GM21360 (cell line): ENCODE measurements around the gene ZFYVE28.

Source experiments
- ATAC-seq: cut with Tn5 transposase; IDR thresholded peaks from one replicate; pipeline ENCODE4 v1.9.1; 2021; ENCODE audit warnings: mild to moderate bottlenecking, moderate library complexity; ENCODE audit not compliant: unreplicated experiment

Gene ZFYVE28

GRCh38 chr4:2291705-2292645 is 126.5 kb downstream of the ZFYVE28 start:
- ATAC-seq: no peak

- no peak for ATAC-seq
Measured at GRCh38 chr4:2290974-2291704, 127.3 kb downstream of the ZFYVE28 start.

- no peak for ATAC-seq
Measured at GRCh38 chr4:2290488-2290887, 128.0 kb downstream of the ZFYVE28 start.

- no peak for ATAC-seq
Measured at GRCh38 chr4:2289955-2290333, 128.5 kb downstream of the ZFYVE28 start.

GRCh38 chr4:2289311-2289954 is 129.0 kb downstream of the ZFYVE28 start:
- ATAC-seq: no peak

GRCh38 chr4:2288051-2288541 is 130.3 kb downstream of the ZFYVE28 start:
- no peak for ATAC-seq

- no peak for ATAC-seq
Measured at GRCh38 chr4:2287594-2287915, 130.9 kb downstream of the ZFYVE28 start.

- no peak for ATAC-seq
Measured at GRCh38 chr4:2286904-2287593, 131.4 kb downstream of the ZFYVE28 start.

- ATAC-seq: no peak
Measured at GRCh38 chr4:2285613-2286381, 132.6 kb downstream of the ZFYVE28 start.

GRCh38 chr4:2284934-2285612 is 133.4 kb downstream of the ZFYVE28 start:
- ATAC-seq: no peak

- ATAC-seq: no peak
Measured at GRCh38 chr4:2284161-2284933, 134.1 kb downstream of the ZFYVE28 start.

GRCh38 chr4:2283199-2283711 is 135.2 kb downstream of the ZFYVE28 start:
- ATAC-seq: no peak

- ATAC-seq: no peak
Measured at GRCh38 chr4:2281575-2282343, 136.7 kb downstream of the ZFYVE28 start.

GRCh38 chr4:2280531-2281300 is 137.7 kb downstream of the ZFYVE28 start:
- ATAC-seq: no peak

GRCh38 chr4:2277956-2278355 is 140.5 kb downstream of the ZFYVE28 start:
- ATAC-seq: no peak

- no peak for ATAC-seq
Measured at GRCh38 chr4:2276581-2277325, 141.7 kb downstream of the ZFYVE28 start.
